ENCODE data around the gene PDZRN4. TPM values are rescaled to one million over a fixed set of nuclear protein-coding genes. Genes with fewer than 3 reads are reported as not detected.
"Not testable (repeated sequence)": the region's sequence is repeated elsewhere in the genome, so short reads cannot be mapped to it uniquely, and the experiment has no call there.

Gene PDZRN4
- total and polyA plus RNA-seq, 11 donors: 0.07 to 1.4 (median 0.12) TPM; not detected in 6

GRCh38 chr12:41190338-41190737, 2.2 kb downstream of the PDZRN4 start:
- H3K36me3 ChIP-seq: no peaks in the 10 kb centered on the region
- 17 to 25% (median 20%) methylated on average over 5 of the region's 5 CpGs for whole genome bisulfite sequencing, 4 donors
- peak overlapping the region in 1 of 12 donors; percentile 88 for H3K27ac ChIP-seq
- DNase-seq: no peak
- H3K9me3 ChIP-seq: no peaks in the 10 kb centered on the region
- no peak for ATAC-seq
- peaks cover 0 to 60% (median 28%) of the 10 kb centered on the region in 9 donors for H3K27me3 ChIP-seq
- TF ChIP-seq POLR2A (IDR thresholded peaks at IDR 0.05): no peak
- peak in 4 of 12 donors; percentile 19 to 51 (median 48) for TF ChIP-seq CTCF (IDR thresholded peaks at IDR 0.05)
- H3K4me3 ChIP-seq: peak overlapping the region in 6 of 12 donors; percentile 24 to 54 (median 38)
- intact Hi-C loops (cut with DNase I): no loop called here
- H3K4me1 ChIP-seq: peaks cover 0 to 21% (median 5%) of the 10 kb centered on the region in 12 donors

- DNase-seq; H3K4me3 ChIP-seq; H3K27ac ChIP-seq; H3K36me3 ChIP-seq; ATAC-seq; intact Hi-C loops (cut with DNase I); H3K9me3 ChIP-seq: not testable (repeated sequence)
- peaks cover 0 to 21% (median 5%) of the 10 kb centered on the region in 12 donors for H3K4me1 ChIP-seq
- H3K27me3 ChIP-seq: peaks cover 0 to 57% (median 28%) of the 10 kb centered on the region in 9 donors
- 88 to 95% (median 92%) methylated on average over 3 of the region's 3 CpGs for WGBS, 4 donors
These were observed 3.4 kb downstream of the PDZRN4 start for GRCh38 chr12:41191549-41191948.

- Histone ChIP-seq H3K36me3 (no peaks in the 10 kb centered on the region), H3K4me1 (peaks cover 0 to 18% (median 3%) of the 10 kb centered on the region in 12 donors), H3K27me3 (peaks cover 0 to 39% (median 17%) of the 10 kb centered on the region in 9 donors), H3K4me3 (no peak overlapping the region), H3K9me3 (no peaks in the 10 kb centered on the region), H3K27ac (no peak overlapping the region)
- 58 to 83% (median 74%) methylated on average over 1 of the region's 1 CpG for WGBS, 4 donors
- TF ChIP-seq CTCF (IDR thresholded peaks at IDR 0.05) (no peak), POLR2A (IDR thresholded peaks at IDR 0.05) (no peak)
- intact Hi-C loops (cut with DNase I): no loop called here
- no peak for DNase-seq
- no peak for ATAC-seq
These were observed 5.2 kb downstream of the PDZRN4 start for GRCh38 chr12:41193311-41193710.

GRCh38 chr12:41202051-41202450, 13.9 kb downstream of the PDZRN4 start:
- TF ChIP-seq CTCF (IDR thresholded peaks at IDR 0.05): no peak
- TF ChIP-seq POLR2A (IDR thresholded peaks at IDR 0.05): no peak
- Histone ChIP-seq H3K9me3 (no peaks in the 10 kb centered on the region), H3K36me3 (no peaks in the 10 kb centered on the region), H3K27me3 (no peaks in the 10 kb centered on the region), H3K27ac (peak overlapping the region in 1 of 12 donors; percentile 34), H3K4me1 (peaks cover 0 to 10% (median 0%) of the 10 kb centered on the region in 12 donors), H3K4me3 (no peak overlapping the region)
- 61 to 77% (median 66%) methylated on average over 2 of the region's 2 CpGs for WGBS, 4 donors
- no peak for ATAC-seq
- intact Hi-C loops (cut with DNase I): no loop called here
- no peak for DNase-seq
